HG03097 (cell line): ENCODE data around the gene FAM163B.

Experiments
- ATAC-seq: cut with Tn5 transposase; IDR thresholded peaks from one replicate; pipeline ENCODE4 v1.9.1; 2021; ENCODE audit not compliant: unreplicated experiment, low FRiP score

The FAM163B gene

DNA sequence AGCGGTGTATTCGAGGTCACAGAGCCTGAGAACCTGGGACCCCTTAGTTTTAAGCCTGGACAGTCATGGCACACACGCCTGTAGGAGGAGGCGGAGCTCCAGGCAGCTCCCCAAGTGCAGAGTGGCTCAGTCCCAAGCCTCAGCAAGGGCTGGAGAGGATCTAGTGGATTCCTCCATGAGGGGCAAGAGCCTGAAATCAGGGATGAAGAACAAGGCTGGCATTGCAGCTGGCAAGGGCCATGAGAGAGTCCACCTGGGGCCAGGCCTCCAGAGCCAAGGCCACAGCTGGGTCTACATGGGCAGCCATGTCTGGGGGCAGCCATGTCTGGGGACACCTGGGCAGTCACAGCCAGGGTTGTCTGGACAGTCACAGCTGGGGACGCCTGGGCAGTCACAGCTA lies 52.8 kb downstream of the FAM163B start:
- no peak for ATAC-seq

DNA sequence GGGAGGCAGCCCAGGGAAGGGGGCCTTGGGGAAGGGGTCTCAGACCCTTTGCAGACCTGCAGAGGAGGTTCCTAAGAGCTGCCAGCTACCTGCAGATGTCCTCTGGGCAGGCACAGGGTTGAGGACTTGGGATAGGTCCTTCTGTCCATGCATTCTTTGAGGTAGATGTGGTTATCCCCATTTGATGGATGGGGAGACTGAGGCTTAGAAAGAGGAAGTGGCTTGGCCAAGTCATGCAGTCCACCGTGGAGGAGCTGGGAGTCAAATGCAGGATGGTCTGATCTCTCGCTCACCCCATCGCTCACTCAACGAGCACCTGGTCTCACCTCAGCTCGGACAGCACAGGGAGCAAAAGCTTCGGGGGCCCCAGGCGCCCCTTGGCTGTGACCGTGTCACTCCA lies 54.5 kb downstream of the FAM163B start:
- no peak for ATAC-seq

DNA sequence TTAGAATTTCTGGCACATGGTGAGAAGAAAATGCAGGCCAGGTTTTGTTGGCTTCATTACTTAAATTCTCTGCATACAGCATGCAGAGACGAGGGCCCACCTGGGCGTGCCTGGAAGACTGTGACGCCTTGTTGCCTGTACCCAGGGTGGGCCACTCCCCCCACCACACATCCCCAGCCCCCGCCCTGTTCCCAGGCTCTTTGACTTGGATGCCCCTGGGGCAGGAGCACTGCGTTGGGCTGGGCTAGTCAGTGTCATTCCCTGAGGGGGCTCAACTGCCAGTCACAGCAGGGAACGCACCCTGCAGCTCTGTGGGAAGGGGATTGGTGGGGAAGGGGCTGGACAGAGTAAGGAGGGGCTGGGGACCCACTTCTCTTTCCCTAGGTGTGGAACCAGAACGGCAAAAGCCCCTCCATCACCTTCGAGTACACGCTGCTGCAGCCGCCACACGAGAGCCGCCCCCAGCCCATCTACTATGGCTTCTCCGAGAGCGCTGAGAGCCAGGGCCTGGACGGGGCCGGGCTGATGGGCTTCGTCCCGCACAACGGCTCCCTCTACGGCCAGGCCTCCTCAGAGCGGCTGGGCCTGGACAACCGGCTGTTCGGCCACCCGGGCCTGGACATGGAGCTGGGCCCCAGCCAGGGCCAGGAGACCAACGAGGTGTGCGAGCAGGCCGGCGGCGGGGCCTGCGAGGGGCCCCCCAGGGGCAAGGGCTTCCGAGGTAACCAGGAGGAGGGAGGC lies 55.0 kb downstream of the FAM163B start:
- no peak for ATAC-seq

DNA sequence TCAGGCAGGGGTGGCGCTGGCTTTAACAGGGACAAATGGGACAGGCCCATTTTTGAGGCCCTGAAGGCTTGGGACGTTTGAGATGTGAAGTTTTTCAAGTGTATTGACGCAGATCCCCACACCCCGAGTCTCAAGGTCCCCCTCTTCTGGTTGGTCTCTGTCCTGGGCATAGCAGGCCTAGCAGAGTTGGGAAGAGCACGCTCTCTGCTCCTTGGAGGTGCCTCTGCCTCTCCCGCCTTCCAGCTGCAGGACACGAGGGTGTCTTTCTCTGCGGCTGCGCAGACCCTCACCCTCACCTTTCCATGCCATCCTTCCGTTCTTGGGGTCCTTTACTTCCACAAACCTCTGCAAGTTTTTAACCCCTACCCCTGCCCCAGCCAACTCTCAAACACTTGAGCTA lies 56.1 kb downstream of the FAM163B start:
- no peak for ATAC-seq

DNA sequence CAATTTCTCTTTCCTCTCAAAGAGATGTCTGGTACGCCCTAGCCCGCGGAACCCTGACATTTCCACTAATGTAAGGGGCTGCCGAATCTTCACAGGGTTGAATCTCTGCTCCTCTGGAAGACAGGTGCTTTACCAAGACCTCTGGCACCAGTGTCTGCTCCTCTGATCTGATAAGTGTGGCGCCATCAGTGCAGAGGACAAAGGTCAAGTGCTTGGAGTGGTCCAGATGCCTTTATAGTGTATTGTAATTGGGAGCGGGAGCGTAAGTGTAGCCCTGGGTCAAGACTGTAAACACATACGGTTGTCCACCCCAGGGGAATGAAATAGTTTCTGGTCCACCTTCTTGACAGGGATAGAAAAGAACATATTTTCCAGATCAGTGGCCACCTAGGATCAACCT lies 57.0 kb downstream of the FAM163B start:
- ATAC-seq, result no peak

DNA sequence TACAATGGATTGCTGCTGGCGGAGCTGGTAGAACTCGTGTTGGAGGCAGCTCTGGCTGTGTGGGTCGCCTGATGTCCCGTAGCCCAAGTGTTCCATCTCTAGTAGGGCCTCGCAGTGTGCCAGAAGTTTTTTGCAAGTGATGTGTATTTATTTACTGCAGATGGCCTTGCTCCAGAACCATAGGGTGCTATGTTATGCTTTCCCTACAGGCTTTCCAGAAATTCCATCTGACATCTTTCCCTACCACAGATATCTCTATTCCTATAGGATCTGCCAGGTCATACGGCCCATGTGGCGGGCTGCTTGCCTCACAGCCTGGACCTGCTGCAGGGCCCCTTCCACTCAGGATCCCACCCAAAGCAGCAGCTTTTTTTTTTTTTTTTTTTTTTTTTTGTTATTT lies 57.7 kb downstream of the FAM163B start:
- no peak for ATAC-seq

DNA sequence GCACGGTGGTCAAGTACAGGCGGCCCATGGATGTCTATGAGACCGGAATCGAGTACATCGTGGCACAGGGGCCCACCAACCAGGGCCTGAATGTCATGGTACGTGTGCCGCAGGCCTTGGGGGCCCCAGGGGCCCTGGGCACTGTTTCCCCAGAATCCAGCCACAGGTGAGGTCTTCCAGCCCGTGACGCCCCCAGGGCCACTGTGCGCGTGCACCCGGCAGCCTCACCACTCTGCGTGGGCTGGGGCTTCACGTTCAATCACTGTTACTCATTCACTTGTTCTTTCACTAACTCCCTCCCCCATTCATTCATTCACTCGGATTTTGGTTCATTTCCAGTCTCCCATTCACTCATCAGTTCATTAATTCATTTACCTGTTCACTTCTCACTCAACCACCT lies 62.1 kb downstream of the FAM163B start:
- no peak for ATAC-seq

DNA sequence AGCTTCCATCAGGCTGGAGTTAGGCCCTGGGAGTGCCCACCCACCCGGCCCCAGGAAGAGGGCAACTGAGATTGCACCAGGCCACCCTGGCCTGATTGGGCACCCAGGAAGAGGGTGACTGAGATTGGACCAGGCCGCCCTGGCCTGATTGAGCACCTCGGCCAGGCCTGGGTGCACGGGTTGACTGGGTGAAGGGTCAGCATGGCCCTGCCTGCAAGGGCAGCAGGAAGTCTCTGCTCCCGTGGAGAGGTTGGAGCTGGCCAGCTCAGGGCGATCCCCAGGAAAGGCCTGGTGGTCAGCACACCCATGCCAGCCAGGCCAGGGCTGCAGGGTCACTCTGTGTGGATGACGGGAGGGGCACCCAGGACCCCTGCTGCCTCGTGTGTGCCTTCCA lies 62.9 kb downstream of the FAM163B start:
- ATAC-seq, result no peak

DNA sequence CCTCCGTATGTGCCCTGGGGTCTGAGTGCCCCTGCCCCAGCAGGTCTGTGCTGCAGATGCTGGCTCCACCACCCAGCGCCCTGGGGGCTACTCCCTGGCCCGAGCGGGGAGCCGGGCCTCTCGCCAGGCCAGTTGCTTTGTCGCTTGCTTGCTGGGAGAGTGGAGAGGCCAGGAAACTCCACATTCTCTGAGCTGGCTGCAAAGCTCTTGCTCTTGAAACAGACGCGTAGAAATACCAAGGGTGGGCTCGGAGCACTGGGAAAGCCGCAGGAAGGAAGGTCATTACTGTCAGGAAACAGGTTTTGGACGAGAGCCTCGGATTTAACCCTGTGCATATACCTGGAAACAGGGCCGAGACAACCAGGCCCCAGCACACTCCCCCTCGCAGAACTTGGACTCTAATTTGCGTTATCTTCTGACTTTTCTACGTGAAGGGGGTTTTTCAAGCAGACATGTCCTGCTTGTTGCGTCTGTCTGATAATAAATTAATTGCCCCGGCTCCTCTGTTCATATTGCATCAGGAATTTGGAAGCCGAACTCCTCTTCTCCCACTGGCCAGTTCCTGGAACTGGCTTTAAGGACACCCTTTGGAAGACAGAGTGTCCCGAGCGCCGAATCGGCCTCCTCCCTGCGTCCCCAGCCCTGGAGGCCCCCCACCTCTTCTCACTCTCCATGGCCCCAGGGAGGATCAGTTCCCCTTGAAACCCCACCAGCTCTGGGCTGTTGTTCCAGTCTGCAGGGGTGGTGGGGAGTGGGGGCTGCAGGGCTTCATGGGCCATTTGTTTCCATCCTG lies 63.5 kb downstream of the FAM163B start:
- no peak for ATAC-seq

DNA sequence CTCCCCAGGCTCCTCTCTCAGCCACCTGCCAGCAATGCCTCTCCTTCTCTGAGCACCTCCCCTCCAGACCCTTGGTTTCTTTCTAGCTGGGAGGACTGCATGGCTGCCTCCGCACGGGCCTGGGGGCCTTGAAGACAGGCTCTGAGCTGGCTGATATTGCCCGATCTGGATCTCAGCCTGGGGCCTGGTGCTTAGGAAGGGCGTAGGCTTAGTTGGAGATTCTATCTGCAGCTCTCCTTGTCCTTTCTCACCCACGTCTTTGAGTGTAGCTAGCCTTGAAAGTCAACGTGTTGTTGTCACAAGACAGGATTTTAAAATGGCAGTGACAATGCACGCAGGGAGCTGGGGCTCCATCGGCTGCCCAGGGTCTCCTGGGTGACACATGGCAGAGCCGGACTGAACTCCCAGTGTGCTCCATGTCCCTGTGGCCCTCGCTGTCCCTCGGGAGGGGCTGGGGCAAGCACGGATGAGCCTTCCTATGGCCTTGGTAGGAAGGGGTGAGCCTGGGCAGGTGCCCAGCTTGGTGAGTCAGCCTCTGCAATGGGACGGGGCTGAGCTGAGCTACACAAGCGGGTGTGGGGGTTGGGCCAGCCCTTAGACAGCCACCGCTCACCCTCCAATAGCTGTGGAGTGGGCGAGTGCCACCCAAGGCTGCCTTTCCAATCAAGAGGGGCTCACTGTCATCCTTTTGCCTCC lies 65.3 kb downstream of the FAM163B start:
- no peak for ATAC-seq

DNA sequence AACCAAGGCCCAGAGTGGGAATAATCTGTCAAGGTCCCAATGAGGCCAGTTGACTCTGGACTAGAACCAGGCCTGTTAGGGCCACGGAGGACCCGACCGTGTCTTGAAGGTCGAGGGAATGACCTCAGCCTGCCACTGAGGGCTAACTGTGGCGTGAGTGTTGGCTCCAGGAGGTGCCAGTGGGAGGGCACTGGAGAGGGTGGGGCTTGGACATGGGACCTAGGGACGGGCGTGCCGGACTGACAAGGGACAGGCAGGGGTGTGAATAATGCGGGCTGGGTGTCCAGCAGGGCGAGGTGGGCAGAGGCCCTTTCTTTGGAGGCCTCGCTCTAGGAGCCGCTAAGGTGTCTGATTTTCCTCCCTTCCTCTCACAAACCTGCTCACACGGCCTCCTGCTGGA lies 67.2 kb downstream of the FAM163B start:
- ATAC-seq, result no peak

DNA sequence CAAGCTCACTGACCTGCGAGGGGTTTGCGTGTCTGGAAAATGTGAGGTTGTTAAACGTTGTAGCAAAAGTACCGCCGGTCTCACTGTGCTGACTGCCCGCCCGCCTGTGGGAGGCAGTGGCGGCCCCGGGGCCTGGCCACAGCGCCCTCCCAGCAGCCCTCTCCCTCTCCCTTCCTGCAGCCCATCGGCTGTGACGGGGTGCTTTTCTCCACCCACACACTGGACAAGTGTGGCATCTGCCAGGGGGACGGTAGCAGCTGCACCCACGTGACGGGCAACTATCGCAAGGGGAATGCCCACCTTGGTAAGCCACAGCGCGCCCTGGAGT lies 68.5 kb downstream of the FAM163B start:
- no peak for ATAC-seq

DNA sequence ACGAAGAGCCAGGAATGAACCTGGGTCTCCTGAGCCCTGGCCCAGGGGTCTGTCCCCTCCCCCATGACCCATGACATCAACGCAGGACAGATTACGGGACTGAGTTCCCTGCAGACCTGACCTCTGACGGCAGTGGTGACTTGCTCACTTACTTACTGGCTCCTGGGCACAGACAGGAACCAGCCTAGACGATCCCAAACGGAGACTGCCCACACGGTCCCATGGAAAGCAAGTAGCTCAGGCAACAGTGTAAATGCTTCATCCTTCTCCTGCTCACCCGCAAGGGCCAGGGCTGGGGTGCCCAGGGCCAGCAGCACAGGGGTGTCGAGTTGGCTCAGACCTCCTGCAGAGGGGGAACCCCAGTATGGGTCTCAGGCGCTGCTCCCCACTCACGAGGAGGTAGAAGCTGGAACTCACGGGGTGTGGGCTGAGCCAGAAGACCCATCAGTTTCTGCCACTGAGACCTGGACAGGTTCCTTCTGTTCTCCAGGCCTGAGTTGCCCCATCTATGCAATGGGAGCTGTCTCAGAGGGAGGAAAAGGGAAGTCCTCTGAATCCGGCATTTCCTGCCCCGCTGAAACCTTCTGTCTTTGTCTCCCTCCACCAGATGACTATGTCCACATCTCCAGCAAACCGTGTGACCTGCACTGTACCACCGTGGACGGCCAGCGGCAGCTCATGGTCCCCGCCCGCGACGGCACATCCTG lies 69.0 kb downstream of the FAM163B start:
- ATAC-seq, result no peak

DNA sequence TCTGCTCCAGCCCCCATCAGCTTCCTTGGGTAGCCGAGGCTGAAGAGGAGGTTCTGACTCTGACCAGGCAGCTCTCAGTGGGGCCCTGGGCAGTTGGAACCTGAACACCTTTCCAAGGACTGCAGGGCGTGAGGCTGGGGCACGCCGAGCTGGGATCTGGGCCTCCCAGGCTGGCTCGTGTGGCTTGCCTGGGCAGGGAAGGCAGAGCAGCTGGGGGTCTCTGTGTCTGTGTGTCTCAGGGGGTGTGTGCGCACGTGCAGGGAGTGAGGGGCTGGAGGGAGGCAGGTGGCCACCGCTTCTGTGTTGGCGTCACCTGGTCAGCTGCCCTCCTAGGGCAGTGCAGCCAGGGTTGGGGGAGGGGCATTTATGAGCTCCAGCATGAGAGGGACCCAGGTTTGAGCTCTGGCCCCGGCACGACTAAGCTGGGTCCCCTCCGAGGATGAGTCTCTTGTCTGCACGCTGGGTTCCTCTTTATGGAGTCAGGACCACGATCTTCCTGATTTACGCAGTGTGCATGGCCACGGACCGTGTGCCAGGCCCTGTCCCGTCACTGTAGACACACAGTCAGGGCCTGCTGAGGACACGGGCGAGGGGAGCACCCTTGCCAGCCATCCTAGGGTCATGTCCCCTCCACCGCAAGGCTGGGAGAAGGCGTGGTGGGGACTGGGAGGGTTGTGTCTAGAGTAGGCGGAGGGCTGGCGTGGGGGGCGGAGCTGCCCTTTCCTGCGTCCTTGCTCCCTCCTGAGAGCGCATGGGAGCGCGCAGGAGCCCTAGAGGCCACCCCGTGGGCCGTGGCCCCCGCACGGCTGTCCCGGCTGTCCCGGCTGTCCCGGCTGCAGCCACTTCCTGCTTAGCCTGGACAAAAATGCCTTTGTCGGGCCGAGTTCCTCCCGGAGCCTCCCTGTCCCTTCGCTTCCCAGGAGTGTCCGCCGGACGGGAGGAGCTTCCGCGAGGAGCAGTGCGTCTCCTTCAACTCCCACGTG lies 70.0 kb downstream of the FAM163B start:
- ATAC-seq, result no peak

DNA sequence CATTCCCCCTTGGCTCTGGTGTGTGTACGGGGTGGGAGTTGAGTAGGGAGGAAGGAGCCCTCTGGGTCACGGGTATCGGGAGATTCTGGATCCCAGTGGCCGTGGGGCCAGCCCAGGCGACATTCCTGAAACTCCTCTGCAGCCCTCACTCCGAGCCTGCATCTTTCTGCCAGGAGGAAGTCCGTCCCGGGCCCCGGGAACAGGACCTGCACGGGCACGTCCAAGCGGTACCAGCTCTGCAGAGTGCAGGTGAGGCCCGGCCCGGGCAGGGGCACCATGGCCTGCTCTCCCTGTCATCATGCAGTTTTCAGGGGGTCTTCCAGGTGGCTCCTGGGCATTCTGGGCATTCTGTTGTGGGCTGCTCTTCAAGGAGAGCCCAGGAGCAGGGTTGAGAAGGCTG lies 71.0 kb downstream of the FAM163B start:
- ATAC-seq, result no peak

DNA sequence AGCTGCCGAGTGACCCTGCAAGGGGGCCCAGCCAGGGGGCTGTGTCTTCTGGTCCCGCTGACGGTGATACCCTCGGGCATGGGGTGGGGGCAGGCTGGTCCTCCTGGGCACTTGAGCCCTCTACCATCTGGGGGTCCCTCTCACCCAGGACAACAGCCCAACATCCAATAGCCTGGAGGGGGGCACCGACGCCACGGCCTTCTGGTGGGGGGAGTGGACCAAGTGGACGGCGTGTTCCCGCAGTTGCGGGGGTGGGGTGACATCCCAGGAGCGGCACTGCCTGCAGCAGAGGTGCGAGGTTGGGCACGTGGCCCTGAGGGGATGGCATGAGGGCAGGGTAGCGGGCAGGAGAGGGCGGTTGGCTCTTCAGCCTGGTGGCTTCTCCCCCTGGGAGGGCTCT lies 71.9 kb downstream of the FAM163B start:
- no peak for ATAC-seq

DNA sequence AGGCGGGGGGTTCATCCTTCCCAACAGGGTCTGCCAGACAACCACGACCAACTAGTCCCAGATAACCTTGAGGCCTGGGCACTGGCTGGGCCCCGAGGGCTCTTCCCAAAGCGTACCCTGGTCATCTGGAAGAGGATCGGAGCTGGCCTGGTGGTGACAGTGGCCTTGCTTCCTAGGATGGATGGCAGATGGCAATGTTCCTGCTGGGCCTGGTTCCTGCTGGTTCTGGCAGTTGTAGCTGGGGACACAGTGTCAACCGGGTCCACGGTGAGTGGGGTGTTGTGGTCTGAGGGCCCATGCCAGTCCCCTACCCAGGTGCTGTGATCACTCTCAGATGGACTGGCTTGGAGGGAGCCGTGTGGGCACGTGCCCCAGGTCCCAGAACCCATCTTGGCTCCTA lies 72.7 kb downstream of the FAM163B start:
- ATAC-seq, result no peak

DNA sequence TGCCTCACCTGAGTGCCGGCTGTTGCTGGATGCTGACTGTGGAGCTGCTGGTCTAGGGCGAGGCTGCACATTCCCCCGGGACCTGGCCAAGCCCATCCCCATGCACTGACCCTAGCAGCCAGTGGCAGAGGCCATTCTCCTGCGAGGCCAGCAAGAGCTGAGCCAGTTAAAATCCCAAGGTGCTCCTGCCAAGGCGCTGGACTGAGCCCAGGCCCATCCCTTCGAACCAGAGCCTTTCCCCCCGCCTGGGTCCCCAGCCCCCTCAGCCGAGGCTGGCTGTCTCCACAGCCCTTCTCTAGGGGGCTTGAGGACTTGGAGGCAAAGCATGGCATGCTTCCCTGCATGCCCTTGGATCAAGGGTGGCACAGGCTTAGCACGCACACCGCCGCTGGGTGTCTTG lies 73.1 kb downstream of the FAM163B start:
- no peak for ATAC-seq

DNA sequence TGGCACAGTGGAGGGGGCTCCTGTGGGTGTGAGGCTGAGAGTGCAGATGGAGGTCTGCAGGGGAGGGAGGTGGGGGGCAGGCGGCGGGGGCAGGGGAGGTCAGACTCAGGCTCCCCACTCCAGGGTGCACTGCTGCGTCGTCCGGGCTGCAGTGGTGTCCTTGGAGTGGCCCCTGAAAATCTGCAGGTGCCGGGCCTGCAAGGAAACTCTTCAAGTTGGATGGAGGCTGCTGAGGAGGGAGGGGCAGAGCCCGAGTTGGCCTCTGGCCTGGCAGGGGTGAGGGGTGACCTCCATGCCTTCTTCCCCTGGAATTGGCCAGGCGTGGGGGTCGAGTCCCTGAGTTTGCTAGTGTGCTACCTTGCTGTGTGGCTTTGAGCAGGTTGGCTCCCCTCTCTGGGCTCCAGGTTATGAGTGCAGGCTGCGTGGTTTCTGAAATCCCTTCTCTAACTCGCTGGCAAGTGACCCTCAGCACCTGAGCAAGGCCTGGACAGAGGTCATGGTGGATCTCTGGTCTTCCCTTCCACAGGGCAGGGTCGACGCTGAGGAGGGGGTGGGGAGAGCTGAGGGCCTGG lies 73.8 kb downstream of the FAM163B start:
- ATAC-seq, result no peak
